C4-2B (cell line): ENCODE data around the gene PTBP3.

ENCODE experiments used
- ZFX ChIP-seq: fragments of 450-650 bp; IDR thresholded peaks from 2 replicates; pipeline ENCODE4 v1.6.1; 2017
- TF ChIP-seq, protein P1 (sequence below): fragments of 450-650 bp; conservative IDR thresholded peaks from 2 replicates; pipeline ENCODE4 v1.5.1; 2017; ENCODE audit warnings: mild to moderate bottlenecking

- TF ChIP-seq, protein P1, sequence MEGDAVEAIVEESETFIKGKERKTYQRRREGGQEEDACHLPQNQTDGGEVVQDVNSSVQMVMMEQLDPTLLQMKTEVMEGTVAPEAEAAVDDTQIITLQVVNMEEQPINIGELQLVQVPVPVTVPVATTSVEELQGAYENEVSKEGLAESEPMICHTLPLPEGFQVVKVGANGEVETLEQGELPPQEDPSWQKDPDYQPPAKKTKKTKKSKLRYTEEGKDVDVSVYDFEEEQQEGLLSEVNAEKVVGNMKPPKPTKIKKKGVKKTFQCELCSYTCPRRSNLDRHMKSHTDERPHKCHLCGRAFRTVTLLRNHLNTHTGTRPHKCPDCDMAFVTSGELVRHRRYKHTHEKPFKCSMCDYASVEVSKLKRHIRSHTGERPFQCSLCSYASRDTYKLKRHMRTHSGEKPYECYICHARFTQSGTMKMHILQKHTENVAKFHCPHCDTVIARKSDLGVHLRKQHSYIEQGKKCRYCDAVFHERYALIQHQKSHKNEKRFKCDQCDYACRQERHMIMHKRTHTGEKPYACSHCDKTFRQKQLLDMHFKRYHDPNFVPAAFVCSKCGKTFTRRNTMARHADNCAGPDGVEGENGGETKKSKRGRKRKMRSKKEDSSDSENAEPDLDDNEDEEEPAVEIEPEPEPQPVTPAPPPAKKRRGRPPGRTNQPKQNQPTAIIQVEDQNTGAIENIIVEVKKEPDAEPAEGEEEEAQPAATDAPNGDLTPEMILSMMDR: no peak
- TF ChIP-seq ZFX: no peak
These were observed 53.9 kb downstream of the PTBP3 start for GRCh38 chr9:112279501-112279900.
